ENCODE results near the gene METTL25. TPM values are rescaled to one million over a fixed set of nuclear protein-coding genes. Genes with fewer than 3 reads are reported as not detected.

The METTL25 gene
- total and polyA plus RNA-seq, 2 experiments from 2014 or later: 7.6 to 14.3 TPM

GRCh38 chr12:82357340-82357739 lies 989 bp upstream of the METTL25 start:
- Mint-ChIP-seq H3K4me1 (peaks cover 14% of the 10 kb centered on the region; the same call in 2 of the 3 replicates), H3K9me3 (no peaks in the 10 kb centered on the region; the same call in 2 of the 3 replicates), H3K36me3 (ENCODE audit: low read depth) (peaks cover 65% of the 10 kb centered on the region), H3K4me3 (peak overlapping the region; percentile 100), H3K27me3 (ENCODE audit: insufficient read depth, low read depth, poor library complexity) (peaks cover 7% of the 10 kb centered on the region), H3K27ac (peak overlapping the region; percentile 100)
- peaks cover 61% of the 10 kb centered on the region for H3K79me2 ChIP-seq (replicated peaks; ENCODE audit: insufficient read depth)
- no peaks in the 10 kb centered on the region for H3F3A ChIP-seq (replicated peaks; ENCODE audit: low read depth)
- H4K20me1 ChIP-seq (replicated peaks; ENCODE audit: insufficient read depth): no peaks in the 10 kb centered on the region
- no peaks in the 10 kb centered on the region for H3K27me3 ChIP-seq (ENCODE audit: insufficient read depth)
- H3K4me2 ChIP-seq: peak overlapping the region; percentile 95
- no peak for DNase-seq (ENCODE audit: low spot score)
- peaks cover 19% of the 10 kb centered on the region for H3K4me1 ChIP-seq (ENCODE audit: insufficient read depth)
- peak overlapping the region; percentile 84; the same call in 1 of the 2 replicates for H3K27ac ChIP-seq (ENCODE audit: low read depth)
- H3K9me2 ChIP-seq (ENCODE audit: insufficient read depth): no peaks in the 10 kb centered on the region
- no peak for TF ChIP-seq NANOG (IDR thresholded peaks at IDR 0.05; ENCODE audit: borderline replicate concordance)
- TF ChIP-seq STAT1 (IDR thresholded peaks at IDR 0.05; ENCODE audit: unreplicated experiment): no peak
- no peak for TF ChIP-seq POLR2AphosphoS5 (IDR thresholded peaks at IDR 0.05; ENCODE audit: low read depth)
- no peak for TF ChIP-seq ZNF331 (CRISPR knock-in tag; IDR thresholded peaks at IDR 0.05; ENCODE audit: low read depth)
- TF ChIP-seq ZNF462 (CRISPR knock-in tag; IDR thresholded peaks at IDR 0.05): no peak
- TF ChIP-seq EZH2 (IDR thresholded peaks at IDR 0.05; ENCODE audit: low read depth, unreplicated experiment): no peak
- no peak for TF ChIP-seq ZNF114 (CRISPR knock-in tag; IDR thresholded peaks at IDR 0.05)
- no peak for TF ChIP-seq REST (IDR thresholded peaks at IDR 0.05; ENCODE audit: unreplicated experiment)
- TF ChIP-seq CREB1 (CRISPR knock-in tag; IDR thresholded peaks at IDR 0.05; ENCODE audit: low read depth): no peak
- no peak for TF ChIP-seq JUNB (IDR thresholded peaks at IDR 0.05; ENCODE audit: unreplicated experiment)
- no peak for TF ChIP-seq ETS1 (IDR thresholded peaks at IDR 0.05)
- no peak for TF ChIP-seq CTCF (conservative IDR thresholded peaks at IDR 0.05; ENCODE audit: low read depth in 2 of 2)
- TF ChIP-seq EZH2phosphoT487 (IDR thresholded peaks at IDR 0.05; ENCODE audit: unreplicated experiment): no peak
- H2AFZ ChIP-seq: no peak overlapping the region
- H3K36me3 ChIP-seq (ENCODE audit: insufficient read depth): peaks cover 38% of the 10 kb centered on the region; the same call in 1 of the 2 replicates
- H3K4me3 ChIP-seq: peak overlapping the region; percentile 96
- ATAC-seq: no peak
